ENCODE measurements around the gene SARDH. TPM values are rescaled to one million over a fixed set of nuclear protein-coding genes. Genes with fewer than 3 reads are reported as not detected.

The SARDH gene
- total and polyA plus RNA-seq, 2 donors (not counting 3 experiments of a cell fraction or from before 2014, with no cell fraction given), result 0.19 to 0.44 TPM

DNA sequence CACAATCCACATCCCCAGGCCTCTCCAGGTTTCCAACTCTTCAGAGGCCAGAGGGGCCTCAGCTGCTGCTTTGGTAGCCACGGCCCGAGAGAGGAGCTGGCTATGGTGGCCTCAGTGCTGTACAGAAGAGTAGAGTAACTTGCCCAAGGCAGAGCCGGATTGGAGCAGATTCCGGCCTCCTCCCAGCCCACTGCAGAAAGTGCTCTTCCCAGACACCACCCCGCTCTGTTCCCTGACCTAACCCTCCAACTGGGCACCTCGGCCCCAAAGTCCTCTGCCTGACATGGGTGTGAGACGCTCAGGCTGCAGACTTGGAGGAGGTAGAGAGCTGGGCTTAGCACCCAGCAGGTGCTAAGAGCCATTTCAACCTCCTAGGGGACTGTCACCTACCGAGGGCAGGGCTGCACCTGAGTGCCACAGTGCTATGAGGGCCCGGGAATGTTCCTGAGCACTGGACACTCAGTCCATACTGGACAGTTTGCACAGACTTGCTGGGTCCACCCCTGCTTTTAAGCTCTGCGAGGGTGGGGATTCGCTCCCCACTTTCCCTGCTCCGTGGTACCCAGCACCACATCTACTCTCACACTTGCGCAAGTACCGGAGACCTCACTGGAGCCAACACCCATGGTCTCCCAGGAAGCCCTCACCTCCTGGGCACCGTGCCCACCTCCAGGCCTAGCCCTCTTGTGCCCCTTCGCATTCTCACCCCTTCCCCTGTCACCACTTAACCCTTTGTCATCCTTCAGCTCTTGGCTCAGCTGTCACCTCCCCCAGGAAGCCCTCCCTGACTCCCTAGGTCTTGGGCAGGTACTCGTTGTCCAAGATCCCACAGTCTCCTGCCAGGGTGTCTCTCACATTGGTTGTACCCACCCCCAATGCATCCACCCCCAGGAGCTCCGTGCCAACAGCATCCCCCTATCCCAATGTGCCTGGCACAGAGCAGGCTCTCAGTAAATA is 52.2 kb downstream of the SARDH start:
- Histone ChIP-seq H2AFZ (ENCODE audit: low read depth, low read length) (no peak overlapping the region), H3K9me3 (replicated peaks; ENCODE audit: control insufficient read depth, insufficient read depth, low read length) (no peaks in the 10 kb centered on the region), H3K4me1 (ENCODE audit: control insufficient read depth, extremely low read depth, insufficient read depth, low read length) (peaks cover 6% of the 10 kb centered on the region), H3K4me2 (ENCODE audit: insufficient read depth, low read length) (no peak overlapping the region), H3K79me2 (ENCODE audit: control insufficient read depth, insufficient read depth, low read length) (no peaks in the 10 kb centered on the region), H3K9ac (replicated peaks; ENCODE audit: extremely low read depth, insufficient read depth, low read length) (no peak overlapping the region), H3K4me3 (replicated peaks in 1 of 3; ENCODE audit: insufficient read depth in 1 of 3, low read depth in 1 of 3, low read length in 3 of 3) (no peak overlapping the region), H4K20me1 (replicated peaks; ENCODE audit: control insufficient read depth, extremely low read depth, insufficient read depth, low read length) (no peaks in the 10 kb centered on the region), H3K9me1 (replicated peaks; ENCODE audit: control insufficient read depth, extremely low read depth, insufficient read depth, low read length) (no peaks in the 10 kb centered on the region), H3K36me3 (ENCODE audit: control insufficient read depth in 2 of 2, extremely low read depth in 1 of 2, insufficient read depth in 2 of 2, low read length in 2 of 2) (no peaks in the 10 kb centered on the region), H3K27me3 (ENCODE audit: control insufficient read depth in 2 of 2, insufficient read depth in 2 of 2, low read length in 2 of 2) (no peaks in the 10 kb centered on the region), H3K27ac (ENCODE audit: insufficient read depth, low read depth, low read length) (no peak overlapping the region)
- BruUV-seq (replicated peaks), result no TSS peak
- POLR2A ChIA-PET, result no interaction called here
- TF ChIP-seq JUN (IDR thresholded peaks at IDR 0.05; ENCODE audit: borderline replicate concordance, insufficient read depth, insufficient read length, low read depth) (no peak), POLR2AphosphoS5 (IDR thresholded peaks at IDR 0.05; ENCODE audit: insufficient read depth, low read depth, low read length) (no peak), GATA2 (IDR thresholded peaks at IDR 0.05; ENCODE audit: insufficient read depth, insufficient read length, low read depth, low read length) (no peak), EZH2 (IDR thresholded peaks at IDR 0.05; ENCODE audit: borderline replicate concordance, low read depth, low read length, severe bottlenecking) (no peak), POLR2A (IDR thresholded peaks at IDR 0.05; ENCODE audit: low read depth, low read length) (no peak), FOS (IDR thresholded peaks at IDR 0.05; ENCODE audit: borderline replicate concordance, insufficient read depth, low read length) (no peak), MYC (IDR thresholded peaks at IDR 0.05; ENCODE audit: low read depth, low read length) (no peak)
- TF ChIP-seq, protein P1, sequence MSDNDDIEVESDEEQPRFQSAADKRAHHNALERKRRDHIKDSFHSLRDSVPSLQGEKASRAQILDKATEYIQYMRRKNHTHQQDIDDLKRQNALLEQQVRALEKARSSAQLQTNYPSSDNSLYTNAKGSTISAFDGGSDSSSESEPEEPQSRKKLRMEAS (IDR thresholded peaks at IDR 0.05; ENCODE audit: insufficient read depth, insufficient read length), result no peak
- TF ChIP-seq, protein P2, sequence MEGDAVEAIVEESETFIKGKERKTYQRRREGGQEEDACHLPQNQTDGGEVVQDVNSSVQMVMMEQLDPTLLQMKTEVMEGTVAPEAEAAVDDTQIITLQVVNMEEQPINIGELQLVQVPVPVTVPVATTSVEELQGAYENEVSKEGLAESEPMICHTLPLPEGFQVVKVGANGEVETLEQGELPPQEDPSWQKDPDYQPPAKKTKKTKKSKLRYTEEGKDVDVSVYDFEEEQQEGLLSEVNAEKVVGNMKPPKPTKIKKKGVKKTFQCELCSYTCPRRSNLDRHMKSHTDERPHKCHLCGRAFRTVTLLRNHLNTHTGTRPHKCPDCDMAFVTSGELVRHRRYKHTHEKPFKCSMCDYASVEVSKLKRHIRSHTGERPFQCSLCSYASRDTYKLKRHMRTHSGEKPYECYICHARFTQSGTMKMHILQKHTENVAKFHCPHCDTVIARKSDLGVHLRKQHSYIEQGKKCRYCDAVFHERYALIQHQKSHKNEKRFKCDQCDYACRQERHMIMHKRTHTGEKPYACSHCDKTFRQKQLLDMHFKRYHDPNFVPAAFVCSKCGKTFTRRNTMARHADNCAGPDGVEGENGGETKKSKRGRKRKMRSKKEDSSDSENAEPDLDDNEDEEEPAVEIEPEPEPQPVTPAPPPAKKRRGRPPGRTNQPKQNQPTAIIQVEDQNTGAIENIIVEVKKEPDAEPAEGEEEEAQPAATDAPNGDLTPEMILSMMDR (IDR thresholded peaks at IDR 0.05; ENCODE audit: extremely low read depth in 1 of 2, insufficient read depth in 1 of 2, low read depth in 1 of 2, low read length in 2 of 2), result no peak
- dilution Hi-C loops (cut with MboI; ENCODE audit: extremely low pct_ligation_motif_present, low sequenced_read_pairs) (no loop called here), intact Hi-C loops (cut with micrococcal nuclease) (no loop called here)
- CTCF ChIA-PET, result no interaction called here
- DNase-seq (ENCODE audit: low read depth, low spot score), result no peak
- no peak for FAIRE-seq
